ENCODE data around the gene ANKS1A. TPM values are rescaled to one million over a fixed set of nuclear protein-coding genes. Genes with fewer than 3 reads are reported as not detected.

The ANKS1A gene
- total and polyA plus RNA-seq, 3 donors from 2014 or later, result 44.2 to 96.9 (median 95.9) TPM

- DNase-seq, result no peak
- no peaks in the 10 kb centered on the region for H3K9me3 ChIP-seq
- no peaks in the 10 kb centered on the region for H3K36me3 ChIP-seq (ENCODE audit: low read depth, missing control alignments)
- no peak for TF ChIP-seq POLR2A (IDR thresholded peaks at IDR 0.05)
- TF ChIP-seq CTCF (IDR thresholded peaks at IDR 0.05), result no peak
- H3K4me1 ChIP-seq, result peaks cover 29% of the 10 kb centered on the region
- no peak overlapping the region for H3K4me3 ChIP-seq
- 52 to 78% methylated on average over 3 of the region's 3 CpGs for WGBS, 2 donors
- H3K27me3 ChIP-seq, result no peaks in the 10 kb centered on the region
- H3K27ac ChIP-seq, result peak overlapping the region in 1 of 2 donors; percentile 36
- intact Hi-C loops (cut with DNase I; ENCODE audit: low total_unique reads), result no loop called here
These were observed 60.6 kb downstream of the ANKS1A start for GRCh38 chr6:34949636-34950035.

- no peak overlapping the region for H3K4me3 ChIP-seq
- peaks cover 36% of the 10 kb centered on the region for H3K4me1 ChIP-seq
- H3K27me3 ChIP-seq, result no peaks in the 10 kb centered on the region
- no peak overlapping the region for H3K27ac ChIP-seq
- H3K9me3 ChIP-seq, result no peaks in the 10 kb centered on the region
- DNase-seq, result no peak
- intact Hi-C loops (cut with DNase I; ENCODE audit: low total_unique reads), result no loop called here
- no peak for TF ChIP-seq POLR2A (IDR thresholded peaks at IDR 0.05)
- no peak for TF ChIP-seq CTCF (IDR thresholded peaks at IDR 0.05)
- 93 to 94% methylated on average over 5 of the region's 5 CpGs for WGBS, 2 donors
- H3K36me3 ChIP-seq (ENCODE audit: low read depth, missing control alignments), result no peaks in the 10 kb centered on the region
These were observed 61.8 kb downstream of the ANKS1A start for GRCh38 chr6:34950849-34951248.

- Histone ChIP-seq H3K4me3 (no peak overlapping the region), H3K4me1 (peaks cover 43% of the 10 kb centered on the region), H3K36me3 (ENCODE audit: low read depth, missing control alignments) (no peaks in the 10 kb centered on the region), H3K27me3 (no peaks in the 10 kb centered on the region), H3K9me3 (no peaks in the 10 kb centered on the region), H3K27ac (peak overlapping the region in 1 of 2 donors; percentile 82)
- TF ChIP-seq POLR2A (IDR thresholded peaks at IDR 0.05) (no peak), CTCF (IDR thresholded peaks at IDR 0.05) (no peak)
- WGBS, 2 donors, result 86 to 90% methylated on average over 4 of the region's 4 CpGs
- DNase-seq, result no peak
- intact Hi-C loops (cut with DNase I; ENCODE audit: low total_unique reads), result no loop called here
These were observed 62.7 kb downstream of the ANKS1A start for GRCh38 chr6:34951731-34952130.

GRCh38 chr6:34953061-34954025 is 64.3 kb downstream of the ANKS1A start:
- TF ChIP-seq CTCF (IDR thresholded peaks at IDR 0.05), result no peak
- TF ChIP-seq POLR2A (IDR thresholded peaks at IDR 0.05), result no peak
- DNase-seq, result no peak
- H3K4me3 ChIP-seq, result no peak overlapping the region
- intact Hi-C loops (cut with DNase I; ENCODE audit: low total_unique reads), result no loop called here
- no peaks in the 10 kb centered on the region for H3K27me3 ChIP-seq
- WGBS, 2 donors, result 43 to 54% methylated on average over 2 of the region's 2 CpGs
- peaks cover 59% of the 10 kb centered on the region for H3K4me1 ChIP-seq
- no peaks in the 10 kb centered on the region for H3K36me3 ChIP-seq (ENCODE audit: low read depth, missing control alignments)
- no peaks in the 10 kb centered on the region for H3K9me3 ChIP-seq
- H3K27ac ChIP-seq, result peak overlapping the region; percentile 29 to 82

Data from testis (tissue), 3 donors.